Activated CD8-positive, alpha-beta T cell treated with anti-CD3 and anti-CD28 coated beads for 36 hours (primary cell): ENCODE measurements around the gene HOXB9. TPM values are rescaled to one million over a fixed set of nuclear protein-coding genes. Genes with fewer than 3 reads are reported as not detected.

ENCODE experiments used
- ATAC-seq: fragments of 200-7000 bp; cut with Tn5 transposase; one replicate; pipeline ENCODE4 v1.10.0; 2021; ENCODE audit warnings: mild to moderate bottlenecking, moderate library complexity
- CTCF ChIA-PET: fragments of 350-600 bp; sonication (Branson Sonifier 250); formaldehyde crosslinking; loops from one replicate; lab custom pipeline; 2021; ENCODE audit warnings: antibody characterized with exemption; lab: Charles Lee
- POLR2A ChIA-PET: fragments of 350-600 bp; sonication (Branson Sonifier 250); formaldehyde crosslinking; loops from one replicate; lab custom pipeline; 2021; ENCODE audit warnings: antibody characterized with exemption; lab: Charles Lee
- DNase-seq: peaks from one replicate; pipeline ENCODE4 v3.0.0-alpha.2; 2020
- H3K27ac Mint-ChIP-seq: one replicate; pipeline ENCODE4 v1.8.0; 2021; ENCODE audit warnings: mild to moderate bottlenecking, mixed read lengths
- H3K27me3 Mint-ChIP-seq: one replicate; pipeline ENCODE4 v1.8.0; 2021; ENCODE audit warnings: mixed read lengths
- H3K36me3 Mint-ChIP-seq: one replicate; pipeline ENCODE4 v1.8.0; 2021; ENCODE audit warnings: low read depth, mixed read lengths
- H3K4me1 Mint-ChIP-seq: one replicate; pipeline ENCODE4 v1.8.0; 2021; ENCODE audit warnings: low read depth, mixed read lengths
- H3K4me3 Mint-ChIP-seq: one replicate; pipeline ENCODE4 v1.8.0; 2021; ENCODE audit warnings: mild to moderate bottlenecking, moderate library complexity, mixed read lengths
- H3K9me3 Mint-ChIP-seq: one replicate; pipeline ENCODE4 v1.8.0; 2021; ENCODE audit warnings: mixed read lengths
- CTCF ChIP-seq: fragments of 200-600 bp; IDR thresholded peaks from one replicate; pipeline ENCODE4 v1.8.0; 2022; ENCODE audit warnings: antibody characterized with exemption, mild to moderate bottlenecking
- intact Hi-C: fragments of 100-400 bp; cut with micrococcal nuclease; formaldehyde crosslinking; loops from one replicate; pipeline ENCODE4 v1.10.0; 2022
- total RNA-seq, 2 experiments: library from RNA; stranded (reverse); gene quantifications; one replicate each; pipeline ENCODE4 v1.2.3, GENCODE V29; 2021

HOXB9 gene
- total RNA-seq, 2 experiments from 2014 or later, result 6.9 to 7.0 TPM

GRCh38 chr17:48589060-48589830 lies 36.9 kb downstream of the HOXB9 start:
- H3K9me3 Mint-ChIP-seq, result no peaks in the 10 kb centered on the region
- ATAC-seq, result no peak
- TF ChIP-seq CTCF, result no peak
- peaks cover 84% of the 10 kb centered on the region for H3K27me3 Mint-ChIP-seq
- H3K36me3 Mint-ChIP-seq, result no peaks in the 10 kb centered on the region
- ChIA-PET CTCF (interaction anchor here (0.7 to 2.9 kb wide), 12 partner anchors 24 to 326 kb away, joined by 3 to 17 read pairs (median 3); no protein-coding TSS in a partner anchor), POLR2A (interaction anchor here (0.8 kb wide), 2 partner anchors 180 to 268 kb away, joined by 3 read pairs; no protein-coding TSS in a partner anchor)
- intact Hi-C loops, result no loop called here
- peaks cover 30% of the 10 kb centered on the region for H3K4me1 Mint-ChIP-seq
- no peak for DNase-seq
- no peak overlapping the region for H3K4me3 Mint-ChIP-seq
- no peak overlapping the region for H3K27ac Mint-ChIP-seq

- Mint-ChIP-seq H3K4me1 (peaks cover 27% of the 10 kb centered on the region), H3K27me3 (peaks cover 85% of the 10 kb centered on the region), H3K27ac (no peak overlapping the region), H3K36me3 (no peaks in the 10 kb centered on the region), H3K9me3 (no peaks in the 10 kb centered on the region), H3K4me3 (no peak overlapping the region)
- ChIA-PET CTCF (interaction anchor here (0.7 to 2.9 kb wide), 18 partner anchors 7 to 325 kb away, joined by 3 to 17 read pairs (median 3); no protein-coding TSS in a partner anchor), POLR2A (interaction anchor here (0.6 to 1.4 kb wide), 2 partner anchors 97 to 185 kb away, joined by 3 to 4 read pairs; no protein-coding TSS in a partner anchor)
- intact Hi-C loops, result no loop called here
- DNase-seq, result no peak
- TF ChIP-seq CTCF, result no peak
- no peak for ATAC-seq
These were observed 37.6 kb downstream of the HOXB9 start for GRCh38 chr17:48588528-48588927.

- intact Hi-C loops, result no loop called here
- Mint-ChIP-seq H3K36me3 (no peaks in the 10 kb centered on the region), H3K4me3 (no peak overlapping the region), H3K4me1 (peaks cover 24% of the 10 kb centered on the region), H3K9me3 (no peaks in the 10 kb centered on the region), H3K27ac (no peak overlapping the region), H3K27me3 (peaks cover 86% of the 10 kb centered on the region)
- no peak for TF ChIP-seq CTCF
- CTCF ChIA-PET, result interaction anchor here (0.7 to 2.9 kb wide), 19 partner anchors 8 to 508 kb away, joined by 3 to 17 read pairs (median 4); no protein-coding TSS in a partner anchor
- DNase-seq, result no peak
- ATAC-seq, result no peak
- POLR2A ChIA-PET, result interaction anchor here (1.0 to 1.4 kb wide), 3 partner anchors 9 to 96 kb away, joined by 3 to 4 read pairs (median 4); partner anchors contain the start of gene HOXB4
These were observed 38.1 kb downstream of the HOXB9 start for GRCh38 chr17:48588074-48588415.

- intact Hi-C loops, result no loop called here
- ChIA-PET POLR2A (interaction anchor here (0.8 to 1.4 kb wide), 6 partner anchors 9 to 355 kb away, joined by 3 to 4 read pairs (median 3); partner anchors contain the start of gene HOXB4), CTCF (interaction anchor here (0.7 to 2.9 kb wide), 19 partner anchors 8 to 507 kb away, joined by 3 to 17 read pairs (median 4); no protein-coding TSS in a partner anchor)
- Mint-ChIP-seq H3K9me3 (no peaks in the 10 kb centered on the region), H3K4me3 (no peak overlapping the region), H3K27ac (no peak overlapping the region), H3K36me3 (no peaks in the 10 kb centered on the region), H3K27me3 (peaks cover 86% of the 10 kb centered on the region), H3K4me1 (peaks cover 24% of the 10 kb centered on the region)
- no peak for TF ChIP-seq CTCF
- ATAC-seq, result no peak
- no peak for DNase-seq
These were observed 38.7 kb downstream of the HOXB9 start for GRCh38 chr17:48587276-48588073.
